SK-N-SH treated with all-trans-retinoic acid at 6 μM for 48 hours (cell line): Measurements from ENCODE around the gene CTBP1.

Source experiments
- ATAC-seq: fragments of 200-7000 bp; cut with Tn5 transposase; 3 replicates; pipeline ENCODE4 v1.9.1; 2020; ENCODE audit warnings: mild to moderate bottlenecking, moderate library complexity
- ARNTL ChIP-seq: fragments of 450-650 bp; formaldehyde crosslinking; IDR thresholded peaks from 2 replicates; pipeline ENCODE4 v1.5.0; 2020; ENCODE audit warnings: low read depth, mild to moderate bottlenecking, moderate library complexity, borderline replicate concordance
- BACH2 ChIP-seq: fragments of 250-450 bp; sonication (Bioruptor Pico); IDR thresholded peaks from 2 replicates; pipeline ENCODE4 v1.9.0; 2021; ENCODE audit warnings: mild to moderate bottlenecking, borderline replicate concordance
- CSDC2 ChIP-seq: fragments of 250-450 bp; sonication (Bioruptor Pico); IDR thresholded peaks from 2 replicates; pipeline ENCODE4 v1.5.0; 2020; ENCODE audit warnings: mild to moderate bottlenecking, moderate library complexity
- CSRNP3 ChIP-seq: fragments of 250-450 bp; sonication (Bioruptor Pico); IDR thresholded peaks from 2 replicates; pipeline ENCODE4 v1.5.1; 2021; ENCODE audit warnings: mild to moderate bottlenecking, moderate library complexity
- ESRRG ChIP-seq: fragments of 250-450 bp; sonication (Bioruptor Pico); IDR thresholded peaks from 2 replicates; pipeline ENCODE4 v1.6.1; 2021; ENCODE audit warnings: mild to moderate bottlenecking
- ISL1 ChIP-seq: fragments of 250-450 bp; sonication (Bioruptor Pico); IDR thresholded peaks from 2 replicates; pipeline ENCODE4 v2.1.2; 2022; ENCODE audit warnings: mild to moderate bottlenecking, moderate library complexity
- OSR1 ChIP-seq: fragments of 250-450 bp; sonication (Bioruptor Pico); IDR thresholded peaks from 2 replicates; pipeline ENCODE4 v1.8.0; 2022; ENCODE audit warnings: moderate library complexity, mild to moderate bottlenecking, inconsistent platforms
- PATZ1 ChIP-seq: fragments of 250-450 bp; sonication (Bioruptor Pico); IDR thresholded peaks from 2 replicates; pipeline ENCODE4 v1.8.0; 2020; ENCODE audit warnings: mild to moderate bottlenecking, moderate library complexity, borderline replicate concordance
- PPARA ChIP-seq: fragments of 250-450 bp; sonication (Bioruptor Pico); IDR thresholded peaks from 2 replicates; pipeline ENCODE4 v1.5.0; 2020; ENCODE audit warnings: mild to moderate bottlenecking, borderline replicate concordance
- RARB ChIP-seq: fragments of 250-450 bp; sonication (Bioruptor Pico); IDR thresholded peaks from 2 replicates; pipeline ENCODE4 v1.8.0; 2021; ENCODE audit warnings: mild to moderate bottlenecking, moderate library complexity
- SNAI2 ChIP-seq: fragments of 250-450 bp; sonication (Bioruptor Pico); IDR thresholded peaks from 2 replicates; pipeline ENCODE4 v1.5.0; 2020; ENCODE audit warnings: mild to moderate bottlenecking, moderate library complexity
- TOX ChIP-seq: fragments of 250-450 bp; sonication (Bioruptor Pico); IDR thresholded peaks from 2 replicates; pipeline ENCODE4 v1.8.0; 2021; ENCODE audit warnings: mild to moderate bottlenecking, moderate library complexity, borderline replicate concordance
- TSHZ2 ChIP-seq: fragments of 250-450 bp; sonication (Bioruptor Pico); IDR thresholded peaks from 2 replicates; pipeline ENCODE4 v1.5.0; 2020; ENCODE audit warnings: mild to moderate bottlenecking, moderate library complexity
- ZC3H10 ChIP-seq: fragments of 250-450 bp; sonication (Bioruptor Pico); IDR thresholded peaks from 2 replicates; pipeline ENCODE4 v1.5.1; 2021; ENCODE audit warnings: mild to moderate bottlenecking, moderate library complexity
- ZFP3 ChIP-seq: fragments of 250-450 bp; sonication (Bioruptor Pico); IDR thresholded peaks from 2 replicates; pipeline ENCODE4 v1.5.0; 2020; ENCODE audit warnings: mild to moderate bottlenecking, moderate library complexity
- ZFP30 ChIP-seq: fragments of 450-650 bp; formaldehyde crosslinking; IDR thresholded peaks from 2 replicates; pipeline ENCODE4 v1.5.0; 2022; ENCODE audit warnings: mild to moderate bottlenecking, moderate library complexity
- ZNF565 ChIP-seq: fragments of 450-650 bp; formaldehyde crosslinking; conservative IDR thresholded peaks from 2 replicates; pipeline ENCODE4 v1.5.0; 2020; ENCODE audit warnings: low read depth, mild to moderate bottlenecking, moderate library complexity
- ZNF70 ChIP-seq: fragments of 450-650 bp; formaldehyde crosslinking; IDR thresholded peaks from 2 replicates; pipeline ENCODE4 v1.5.0; 2020; ENCODE audit warnings: mild to moderate bottlenecking, moderate library complexity

Gene CTBP1

GRCh38 chr4:1175635-1176229, 73.2 kb downstream of the CTBP1 start (continued):
- TF ChIP-seq ZC3H10 (CRISPR knock-in tag) (no peak), BACH2 (CRISPR knock-in tag) (no peak)

GRCh38 chr4:1174941-1175634, 73.8 kb downstream of the CTBP1 start:
- ATAC-seq: no peak
- no peak for TF ChIP-seq CSDC2 (CRISPR knock-in tag)

GRCh38 chr4:1172971-1173757, 75.8 kb downstream of the CTBP1 start:
- TF ChIP-seq RARB (CRISPR knock-in tag): no peak
- TF ChIP-seq OSR1 (CRISPR knock-in tag): no peak
- TF ChIP-seq ISL1 (CRISPR knock-in tag): no peak
- no peak for TF ChIP-seq SNAI2
- no peak for TF ChIP-seq CSRNP3 (CRISPR knock-in tag)
- no peak for TF ChIP-seq ZNF70 (CRISPR knock-in tag)
- TF ChIP-seq ARNTL (CRISPR knock-in tag): no peak
- TF ChIP-seq ZFP30 (CRISPR knock-in tag): no peak
- TF ChIP-seq ESRRG (CRISPR knock-in tag): no peak
- TF ChIP-seq TSHZ2 (CRISPR knock-in tag): no peak
- TF ChIP-seq ZFP3 (CRISPR knock-in tag): no peak
- TF ChIP-seq TOX (CRISPR knock-in tag): no peak
- TF ChIP-seq CSDC2 (CRISPR knock-in tag): no peak
- TF ChIP-seq ZC3H10 (CRISPR knock-in tag): no peak
- no peak for TF ChIP-seq ZNF565
- ATAC-seq: no peak

GRCh38 chr4:1172228-1172851, 76.6 kb downstream of the CTBP1 start, which contains the start of gene SPON2:
TSS of gene SPON2 (minus strand) at chr4:1172583.
- TF ChIP-seq ARNTL (CRISPR knock-in tag) (no peak), PPARA (CRISPR knock-in tag) (no peak), SNAI2 (no peak), RARB (CRISPR knock-in tag) (no peak), CSDC2 (CRISPR knock-in tag) (no peak), BACH2 (CRISPR knock-in tag) (no peak)
- ATAC-seq: no peak

DNA sequence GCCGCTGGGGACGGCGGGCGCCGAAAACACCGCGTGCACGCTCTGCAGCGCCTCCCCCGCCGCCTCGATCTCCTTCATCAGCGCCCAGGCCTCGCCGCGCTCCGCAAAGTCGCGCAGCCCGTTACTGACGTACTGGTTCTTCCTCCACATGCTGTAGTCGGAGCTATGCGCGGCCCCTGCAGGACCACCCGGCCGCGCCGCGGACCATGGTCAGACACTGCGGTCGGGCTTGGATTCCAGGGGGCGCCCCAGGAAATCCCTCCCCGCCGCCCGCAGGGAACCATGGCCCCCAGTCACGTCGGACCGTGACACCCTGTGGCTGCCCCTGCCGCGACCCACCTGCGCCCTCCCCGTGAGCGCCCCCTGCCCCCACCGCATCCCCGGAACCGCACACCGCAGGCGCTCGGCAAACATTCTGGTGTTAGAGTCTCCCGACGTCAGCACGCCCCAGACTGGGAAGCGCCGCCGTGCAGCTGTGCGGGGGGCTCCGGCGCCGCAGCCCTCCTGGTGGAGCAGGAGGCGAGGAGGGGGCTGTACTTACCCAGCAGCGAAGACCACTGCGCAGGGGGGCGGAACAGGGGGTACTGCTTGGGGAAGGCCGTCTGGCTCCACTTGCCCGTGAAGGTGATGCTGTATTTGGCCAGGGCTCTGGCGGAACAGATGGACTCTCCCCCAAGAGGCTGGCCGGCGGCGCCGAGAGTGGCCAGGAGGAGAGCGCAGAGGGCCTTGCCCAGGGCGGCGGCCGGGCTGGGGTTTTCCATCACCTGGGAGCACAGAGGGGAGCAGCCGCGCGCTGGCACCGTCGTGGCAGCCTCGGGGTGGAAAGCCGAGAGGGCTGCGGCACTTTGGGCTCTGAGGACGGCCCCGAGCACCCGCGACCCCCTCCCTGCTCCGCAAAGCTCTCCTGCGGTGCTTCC, 77.4 kb downstream of the CTBP1 start:
- TF ChIP-seq TSHZ2 (CRISPR knock-in tag) (no peak), CSDC2 (CRISPR knock-in tag) (no peak), SNAI2 (no peak), OSR1 (CRISPR knock-in tag) (no peak), ZFP3 (CRISPR knock-in tag) (no peak), ARNTL (CRISPR knock-in tag) (no peak), ZFP30 (CRISPR knock-in tag) (no peak), BACH2 (CRISPR knock-in tag) (no peak), PATZ1 (no peak)
- ATAC-seq: no peak
